HL-60 (cell line): Measurements from ENCODE around the gene KLHDC4.

Experiments
- GABPA ChIP-seq: IDR thresholded peaks from 2 replicates; pipeline ENCODE4 v1.6.1; 2012; ENCODE audit warnings: low read depth
- POLR2AphosphoS5 ChIP-seq: IDR thresholded peaks from 2 replicates; pipeline ENCODE4 v1.6.1; 2012; ENCODE audit warnings: low read depth
- TF ChIP-seq, protein P1 (sequence below): IDR thresholded peaks from one replicate; pipeline ENCODE4 v1.5.1; 2011; ENCODE audit warnings: low read length, control low read depth, inconsistent platforms; ENCODE audit not compliant: insufficient read depth
- TF ChIP-seq, protein P2 (sequence below): IDR thresholded peaks from 2 replicates; pipeline ENCODE4 v1.6.1; 2012; ENCODE audit warnings: low read depth; ENCODE audit not compliant: insufficient replicate concordance

DNA sequence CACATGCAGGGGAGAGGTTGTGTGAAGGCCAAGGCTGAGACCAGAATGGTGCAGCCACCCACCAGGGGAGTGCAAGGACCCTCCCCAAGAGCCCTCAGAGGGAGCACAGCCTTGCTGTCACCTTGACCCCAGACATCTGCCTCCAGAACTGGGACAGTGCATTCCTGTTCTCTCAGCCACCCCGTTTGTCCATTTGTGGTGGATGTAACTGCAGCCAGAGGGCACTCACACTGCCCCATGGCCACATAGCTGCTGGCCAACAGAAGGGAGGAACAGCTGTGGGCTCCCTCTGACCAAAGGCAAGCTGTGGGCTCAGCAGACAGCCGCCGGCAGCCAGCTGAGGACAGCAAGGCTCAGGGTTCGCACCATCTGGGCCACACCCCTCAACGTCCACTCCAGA lies 49.8 kb upstream of the KLHDC4 start:
- TF ChIP-seq, protein P1, sequence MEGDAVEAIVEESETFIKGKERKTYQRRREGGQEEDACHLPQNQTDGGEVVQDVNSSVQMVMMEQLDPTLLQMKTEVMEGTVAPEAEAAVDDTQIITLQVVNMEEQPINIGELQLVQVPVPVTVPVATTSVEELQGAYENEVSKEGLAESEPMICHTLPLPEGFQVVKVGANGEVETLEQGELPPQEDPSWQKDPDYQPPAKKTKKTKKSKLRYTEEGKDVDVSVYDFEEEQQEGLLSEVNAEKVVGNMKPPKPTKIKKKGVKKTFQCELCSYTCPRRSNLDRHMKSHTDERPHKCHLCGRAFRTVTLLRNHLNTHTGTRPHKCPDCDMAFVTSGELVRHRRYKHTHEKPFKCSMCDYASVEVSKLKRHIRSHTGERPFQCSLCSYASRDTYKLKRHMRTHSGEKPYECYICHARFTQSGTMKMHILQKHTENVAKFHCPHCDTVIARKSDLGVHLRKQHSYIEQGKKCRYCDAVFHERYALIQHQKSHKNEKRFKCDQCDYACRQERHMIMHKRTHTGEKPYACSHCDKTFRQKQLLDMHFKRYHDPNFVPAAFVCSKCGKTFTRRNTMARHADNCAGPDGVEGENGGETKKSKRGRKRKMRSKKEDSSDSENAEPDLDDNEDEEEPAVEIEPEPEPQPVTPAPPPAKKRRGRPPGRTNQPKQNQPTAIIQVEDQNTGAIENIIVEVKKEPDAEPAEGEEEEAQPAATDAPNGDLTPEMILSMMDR: no peak
- TF ChIP-seq POLR2AphosphoS5 (no peak), GABPA (no peak)
- TF ChIP-seq, protein P2, sequence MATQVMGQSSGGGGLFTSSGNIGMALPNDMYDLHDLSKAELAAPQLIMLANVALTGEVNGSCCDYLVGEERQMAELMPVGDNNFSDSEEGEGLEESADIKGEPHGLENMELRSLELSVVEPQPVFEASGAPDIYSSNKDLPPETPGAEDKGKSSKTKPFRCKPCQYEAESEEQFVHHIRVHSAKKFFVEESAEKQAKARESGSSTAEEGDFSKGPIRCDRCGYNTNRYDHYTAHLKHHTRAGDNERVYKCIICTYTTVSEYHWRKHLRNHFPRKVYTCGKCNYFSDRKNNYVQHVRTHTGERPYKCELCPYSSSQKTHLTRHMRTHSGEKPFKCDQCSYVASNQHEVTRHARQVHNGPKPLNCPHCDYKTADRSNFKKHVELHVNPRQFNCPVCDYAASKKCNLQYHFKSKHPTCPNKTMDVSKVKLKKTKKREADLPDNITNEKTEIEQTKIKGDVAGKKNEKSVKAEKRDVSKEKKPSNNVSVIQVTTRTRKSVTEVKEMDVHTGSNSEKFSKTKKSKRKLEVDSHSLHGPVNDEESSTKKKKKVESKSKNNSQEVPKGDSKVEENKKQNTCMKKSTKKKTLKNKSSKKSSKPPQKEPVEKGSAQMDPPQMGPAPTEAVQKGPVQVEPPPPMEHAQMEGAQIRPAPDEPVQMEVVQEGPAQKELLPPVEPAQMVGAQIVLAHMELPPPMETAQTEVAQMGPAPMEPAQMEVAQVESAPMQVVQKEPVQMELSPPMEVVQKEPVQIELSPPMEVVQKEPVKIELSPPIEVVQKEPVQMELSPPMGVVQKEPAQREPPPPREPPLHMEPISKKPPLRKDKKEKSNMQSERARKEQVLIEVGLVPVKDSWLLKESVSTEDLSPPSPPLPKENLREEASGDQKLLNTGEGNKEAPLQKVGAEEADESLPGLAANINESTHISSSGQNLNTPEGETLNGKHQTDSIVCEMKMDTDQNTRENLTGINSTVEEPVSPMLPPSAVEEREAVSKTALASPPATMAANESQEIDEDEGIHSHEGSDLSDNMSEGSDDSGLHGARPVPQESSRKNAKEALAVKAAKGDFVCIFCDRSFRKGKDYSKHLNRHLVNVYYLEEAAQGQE: no peak
